GM12878 (cell line): Measurements from ENCODE around the gene RBX1.

Experiments used
- E2F4 ChIP-seq: IDR thresholded peaks from 2 replicates; pipeline ENCODE4 v1.6.1; 2012; ENCODE audit warnings: low read depth, low read length, improper control_type of control experiment
- HSF1 ChIP-seq: fragments of 150-350 bp; IDR thresholded peaks from 2 replicates; pipeline ENCODE4 v1.6.1; 2014; ENCODE audit warnings: mild to moderate bottlenecking, low read depth, low read length
- JUNB ChIP-seq: IDR thresholded peaks from 2 replicates; pipeline ENCODE4 v1.6.1; 2016; ENCODE audit warnings: antibody characterized with exemption, mild to moderate bottlenecking
- KDM1A ChIP-seq: fragments of 200-600 bp; sonication (generic); IDR thresholded peaks from 2 replicates; pipeline ENCODE4 v1.6.1; 2016; ENCODE audit warnings: borderline replicate concordance

GRCh38 chr22:41000941-41001721 lies 50.0 kb downstream of the RBX1 start:
- TF ChIP-seq HSF1 (no peak), JUNB (no peak), KDM1A (no peak), E2F4 (no peak)
